22Rv1 (cell line): ENCODE data around the gene CDCP1.

ENCODE experiments used
- H3K27ac ChIP-seq: fragments of 450-650 bp; 2 replicates; pipeline ENCODE4 v1.5.1; 2017
- ZFX ChIP-seq: fragments of 450-650 bp; IDR thresholded peaks from 2 replicates; pipeline ENCODE4 v1.6.1; 2017; ENCODE audit warnings: antibody characterized with exemption, borderline replicate concordance
- TF ChIP-seq, protein P1 (sequence below): fragments of 450-650 bp; IDR thresholded peaks from 2 replicates; pipeline ENCODE4 v1.5.1; 2017; ENCODE audit warnings: mild to moderate bottlenecking

CDCP1 gene

DNA sequence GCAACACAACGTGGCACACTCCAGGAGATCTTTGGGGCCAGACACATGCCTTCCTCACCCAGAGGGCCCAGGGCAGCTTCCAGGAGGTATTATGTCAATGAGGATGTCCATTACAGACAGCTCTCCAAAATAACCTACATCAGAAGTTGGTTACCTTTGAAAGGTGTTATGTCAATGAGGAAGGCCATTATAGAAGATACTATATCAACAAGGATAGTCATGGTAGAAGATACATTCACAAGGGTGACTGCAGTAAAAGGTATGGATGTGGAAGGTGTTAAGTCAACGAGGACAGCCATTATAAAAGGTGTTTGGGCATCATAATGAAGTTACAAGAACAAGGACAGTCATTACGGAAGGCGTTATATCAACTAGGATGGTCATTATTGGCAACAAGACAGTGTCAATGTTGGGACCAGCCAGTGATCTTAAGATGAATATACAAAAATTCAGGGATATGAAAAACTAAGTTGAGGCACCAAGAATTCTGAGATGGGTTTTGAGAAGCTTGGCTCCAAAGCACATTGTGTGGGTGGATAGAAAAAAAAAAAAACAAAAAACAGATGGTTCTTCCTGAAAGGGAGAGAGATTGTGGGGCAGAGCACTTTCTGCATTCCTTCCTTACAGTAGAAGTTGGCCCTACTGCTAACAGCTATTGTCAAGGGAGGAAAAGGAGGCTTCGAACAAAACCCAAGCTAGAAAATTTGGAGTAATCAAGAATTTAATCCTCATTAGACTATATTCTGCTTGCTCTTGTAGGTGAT is 11.2 kb downstream of the CDCP1 start:
- H3K27ac ChIP-seq = no peak overlapping the region
- TF ChIP-seq, protein P1, sequence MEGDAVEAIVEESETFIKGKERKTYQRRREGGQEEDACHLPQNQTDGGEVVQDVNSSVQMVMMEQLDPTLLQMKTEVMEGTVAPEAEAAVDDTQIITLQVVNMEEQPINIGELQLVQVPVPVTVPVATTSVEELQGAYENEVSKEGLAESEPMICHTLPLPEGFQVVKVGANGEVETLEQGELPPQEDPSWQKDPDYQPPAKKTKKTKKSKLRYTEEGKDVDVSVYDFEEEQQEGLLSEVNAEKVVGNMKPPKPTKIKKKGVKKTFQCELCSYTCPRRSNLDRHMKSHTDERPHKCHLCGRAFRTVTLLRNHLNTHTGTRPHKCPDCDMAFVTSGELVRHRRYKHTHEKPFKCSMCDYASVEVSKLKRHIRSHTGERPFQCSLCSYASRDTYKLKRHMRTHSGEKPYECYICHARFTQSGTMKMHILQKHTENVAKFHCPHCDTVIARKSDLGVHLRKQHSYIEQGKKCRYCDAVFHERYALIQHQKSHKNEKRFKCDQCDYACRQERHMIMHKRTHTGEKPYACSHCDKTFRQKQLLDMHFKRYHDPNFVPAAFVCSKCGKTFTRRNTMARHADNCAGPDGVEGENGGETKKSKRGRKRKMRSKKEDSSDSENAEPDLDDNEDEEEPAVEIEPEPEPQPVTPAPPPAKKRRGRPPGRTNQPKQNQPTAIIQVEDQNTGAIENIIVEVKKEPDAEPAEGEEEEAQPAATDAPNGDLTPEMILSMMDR = no peak
- TF ChIP-seq ZFX = no peak

DNA sequence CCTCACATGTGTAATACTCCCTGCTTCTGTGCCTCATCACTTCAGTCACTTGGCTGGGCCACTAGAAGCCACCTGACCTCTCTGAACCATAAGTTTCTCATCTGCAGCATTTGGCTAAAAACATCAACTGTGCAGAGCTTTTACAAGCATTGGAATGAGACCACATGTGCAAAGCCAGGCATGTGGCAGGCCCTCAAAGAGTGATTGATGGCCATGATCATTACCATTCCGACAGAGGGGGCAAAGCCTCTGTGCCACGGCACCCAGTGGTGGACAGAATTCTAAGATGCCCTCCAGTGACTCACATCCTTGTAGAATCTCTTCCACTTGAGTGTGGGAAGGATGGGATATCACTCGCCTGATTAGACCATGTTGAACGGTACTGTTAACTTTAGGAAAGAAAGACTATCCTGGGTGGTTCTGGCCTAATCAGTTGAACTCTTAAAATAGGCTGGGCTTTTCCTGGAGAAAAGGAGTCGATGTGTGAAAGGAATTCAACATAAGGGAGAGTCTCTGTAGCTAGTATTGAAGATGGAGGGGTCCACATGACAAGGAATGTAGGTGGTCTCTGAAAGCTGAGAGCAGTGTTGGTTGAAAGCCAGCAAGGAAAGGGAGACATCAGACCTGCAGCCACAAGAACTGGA is 13.5 kb downstream of the CDCP1 start:
- TF ChIP-seq, protein P1 = no peak
- no peak for TF ChIP-seq ZFX
- H3K27ac ChIP-seq = no peak overlapping the region

DNA sequence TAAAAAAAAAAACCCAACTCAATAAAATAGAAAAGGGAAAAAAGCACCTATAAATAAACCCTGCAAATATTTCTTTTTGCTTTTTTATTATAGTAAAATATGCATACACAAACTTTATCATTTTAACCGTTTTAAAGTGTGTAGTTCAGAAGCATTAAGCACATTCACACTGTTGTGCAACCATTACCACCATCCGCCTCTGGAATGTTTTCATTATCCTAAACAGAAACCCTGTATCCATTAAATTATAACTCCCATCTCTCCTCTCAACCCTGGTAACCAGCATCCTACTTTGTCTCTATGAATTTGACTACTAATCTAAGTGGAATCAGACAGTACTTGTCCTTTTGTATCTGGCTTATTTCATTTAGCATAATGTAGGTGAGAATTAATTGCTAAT is 15.0 kb downstream of the CDCP1 start:
- H3K27ac ChIP-seq = no peak overlapping the region
- TF ChIP-seq ZFX = no peak
- TF ChIP-seq, protein P1 = no peak

DNA sequence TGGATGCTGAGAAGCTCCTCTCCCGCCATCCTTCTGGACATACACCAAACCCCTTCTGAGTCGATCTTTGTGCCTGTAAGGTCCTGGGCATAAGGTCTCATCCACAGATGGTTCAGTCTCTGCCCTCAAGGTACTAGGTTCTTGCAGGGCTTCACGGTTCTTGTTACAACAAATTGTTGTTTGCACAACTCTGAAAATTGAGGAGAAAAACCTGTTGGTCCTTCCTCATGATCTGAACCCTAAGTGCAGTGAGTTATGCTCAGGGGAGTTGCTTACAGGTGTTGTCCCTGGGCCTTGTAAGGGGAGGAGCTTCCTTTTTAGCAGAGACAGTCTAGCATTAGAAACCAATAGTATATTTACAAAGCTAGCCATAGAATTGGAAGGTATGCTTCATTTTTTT is 15.7 kb downstream of the CDCP1 start:
- H3K27ac ChIP-seq = no peak overlapping the region

DNA sequence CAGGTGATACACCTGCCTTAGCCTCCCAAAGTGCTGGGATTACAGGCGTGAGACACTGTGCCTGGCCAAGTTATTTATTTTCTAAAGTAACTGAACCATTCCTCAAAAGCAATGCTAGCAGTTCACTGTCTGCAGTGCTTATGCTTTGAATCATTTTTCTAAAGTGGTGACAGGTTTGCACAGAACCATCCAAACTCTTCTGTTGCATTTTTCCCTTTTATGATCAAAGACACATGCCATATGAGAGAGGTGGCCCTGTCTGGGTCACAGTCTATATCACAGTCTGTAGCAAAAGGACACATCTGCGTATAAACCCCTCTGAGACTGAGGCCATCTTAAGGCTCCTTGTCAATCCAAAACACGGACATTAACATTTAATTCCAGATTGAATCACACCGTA is 17.2 kb downstream of the CDCP1 start:
- no peak overlapping the region for H3K27ac ChIP-seq
- TF ChIP-seq, protein P1 = no peak
- no peak for TF ChIP-seq ZFX

More for the DNA sequence above, 15.7 kb downstream of the CDCP1 start:
- no peak for TF ChIP-seq ZFX
- TF ChIP-seq, protein P1 = no peak

DNA sequence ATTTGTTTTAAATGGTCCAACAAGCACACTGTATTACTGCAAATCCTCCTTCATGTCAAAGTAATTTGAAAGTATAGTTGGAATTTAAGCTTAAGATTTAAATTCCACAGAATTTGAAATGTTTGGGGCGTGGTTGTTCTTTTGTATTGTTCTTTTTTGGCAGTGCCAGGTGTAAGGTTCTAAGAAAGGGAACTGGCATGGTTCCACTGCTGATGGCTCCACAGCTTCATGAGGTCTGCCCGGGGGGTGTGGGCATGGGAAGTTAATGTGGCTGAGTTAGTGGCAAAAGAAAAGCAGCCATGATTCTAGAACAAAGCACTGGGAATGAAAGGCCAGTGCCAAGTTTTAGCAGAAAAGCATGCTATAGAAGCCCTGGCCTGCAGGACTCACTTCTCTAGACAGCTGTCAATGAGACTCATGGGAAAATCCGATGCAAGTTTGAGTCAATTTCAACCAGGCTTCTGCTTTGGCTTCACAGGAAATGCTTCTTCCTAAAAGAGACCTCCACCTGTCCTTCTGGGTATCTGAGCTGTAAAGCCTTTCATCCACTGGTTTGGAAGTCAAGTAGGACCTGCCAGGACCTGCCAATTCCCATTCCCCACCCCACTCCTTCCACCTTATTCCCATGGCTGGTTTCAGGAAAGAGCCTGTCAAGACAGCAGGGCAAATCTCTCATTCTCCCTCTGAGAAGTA is 18.9 kb downstream of the CDCP1 start:
- no peak for TF ChIP-seq ZFX
- TF ChIP-seq, protein P1 = no peak
- H3K27ac ChIP-seq = no peak overlapping the region

DNA sequence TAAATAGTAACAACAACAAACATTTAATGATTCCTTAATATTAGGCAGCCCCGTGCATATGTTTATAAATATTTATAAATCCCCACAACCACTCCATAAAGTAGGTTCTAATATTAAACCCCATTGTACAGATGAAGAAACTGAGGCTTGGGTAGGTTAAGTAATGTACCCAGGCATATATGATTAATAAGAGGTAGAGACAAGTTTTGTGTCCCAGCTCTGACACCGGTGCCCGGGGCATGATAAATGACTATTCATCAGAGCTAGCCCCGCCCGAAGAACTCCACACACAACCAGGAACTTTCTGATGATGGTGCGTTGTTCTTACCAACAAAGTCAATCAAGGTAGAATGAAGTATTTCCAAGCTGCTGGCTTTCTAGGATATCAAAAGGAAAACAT is 19.4 kb downstream of the CDCP1 start:
- no peak overlapping the region for H3K27ac ChIP-seq
- no peak for TF ChIP-seq ZFX
